Body of pancreas (tissue), 4 donors: Measurements from ENCODE around the gene PALM3.

ENCODE experiments used
- POLR2A ChIP-seq, 3 donors: fragments of 450-650 bp; IDR thresholded peaks; one replicate each; pipeline ENCODE4 v1.6.1; 2016; ENCODE audit warnings: antibody characterized with exemption in 3 of 3, mild to moderate bottlenecking in 2 of 3
- TF ChIP-seq, protein P1 (sequence below), 7 experiments: fragments of 450-650 bp in 4 of 7; fragments of 200-600 bp in 3 of 7; sonication (generic) in 3 of 7; IDR thresholded peaks; one replicate each; pipeline ENCODE4 v1.5.1; 2016 to 2019; ENCODE audit warnings: antibody characterized with exemption in 7 of 7

DNA sequence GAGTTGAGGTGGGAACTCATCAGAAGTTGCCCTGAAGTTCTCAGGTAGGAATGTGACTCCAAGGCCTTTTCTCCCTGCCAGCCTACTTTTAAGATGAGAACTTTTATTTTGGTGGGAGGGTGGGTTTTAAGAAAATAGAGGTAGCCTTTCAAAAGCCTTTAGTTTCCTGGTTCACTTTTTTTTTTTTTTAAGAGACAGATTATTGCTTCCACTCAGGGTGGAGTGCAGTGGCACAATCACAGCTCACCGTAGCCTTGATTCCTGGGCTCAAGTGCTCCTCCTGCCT, 20.7 kb upstream of the PALM3 start:
- TF ChIP-seq POLR2A (IDR thresholded peaks at IDR 0.05) = no peak
- TF ChIP-seq, protein P1, sequence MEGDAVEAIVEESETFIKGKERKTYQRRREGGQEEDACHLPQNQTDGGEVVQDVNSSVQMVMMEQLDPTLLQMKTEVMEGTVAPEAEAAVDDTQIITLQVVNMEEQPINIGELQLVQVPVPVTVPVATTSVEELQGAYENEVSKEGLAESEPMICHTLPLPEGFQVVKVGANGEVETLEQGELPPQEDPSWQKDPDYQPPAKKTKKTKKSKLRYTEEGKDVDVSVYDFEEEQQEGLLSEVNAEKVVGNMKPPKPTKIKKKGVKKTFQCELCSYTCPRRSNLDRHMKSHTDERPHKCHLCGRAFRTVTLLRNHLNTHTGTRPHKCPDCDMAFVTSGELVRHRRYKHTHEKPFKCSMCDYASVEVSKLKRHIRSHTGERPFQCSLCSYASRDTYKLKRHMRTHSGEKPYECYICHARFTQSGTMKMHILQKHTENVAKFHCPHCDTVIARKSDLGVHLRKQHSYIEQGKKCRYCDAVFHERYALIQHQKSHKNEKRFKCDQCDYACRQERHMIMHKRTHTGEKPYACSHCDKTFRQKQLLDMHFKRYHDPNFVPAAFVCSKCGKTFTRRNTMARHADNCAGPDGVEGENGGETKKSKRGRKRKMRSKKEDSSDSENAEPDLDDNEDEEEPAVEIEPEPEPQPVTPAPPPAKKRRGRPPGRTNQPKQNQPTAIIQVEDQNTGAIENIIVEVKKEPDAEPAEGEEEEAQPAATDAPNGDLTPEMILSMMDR (IDR thresholded peaks at IDR 0.05) = no peak
